GM21528 (cell line): Measurements from ENCODE around the gene MAP3K10.
"Not testable (repeated sequence)": the region's sequence is repeated elsewhere in the genome, so short reads cannot be mapped to it uniquely, and the experiment has no call there.

Experiments used
- ATAC-seq: cut with Tn5 transposase; IDR thresholded peaks from one replicate; pipeline ENCODE4 v1.9.1; 2021; ENCODE audit warnings: mild to moderate bottlenecking, moderate library complexity; ENCODE audit not compliant: unreplicated experiment, low FRiP score

Gene MAP3K10

DNA sequence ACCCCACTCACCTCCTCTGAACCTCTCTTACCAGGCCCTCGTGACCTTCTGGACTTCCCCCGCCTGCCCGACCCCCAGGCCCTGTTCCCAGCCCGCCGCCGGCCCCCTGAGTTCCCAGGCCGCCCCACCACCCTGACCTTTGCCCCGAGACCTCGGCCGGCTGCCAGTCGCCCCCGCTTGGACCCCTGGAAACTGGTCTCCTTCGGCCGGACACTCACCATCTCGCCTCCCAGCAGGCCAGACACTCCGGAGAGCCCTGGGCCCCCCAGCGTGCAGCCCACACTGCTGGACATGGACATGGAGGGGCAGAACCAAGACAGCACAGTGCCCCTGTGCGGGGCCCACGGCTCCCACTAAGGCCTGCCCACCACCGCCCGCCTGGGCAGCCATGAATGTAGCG, 23.7 kb downstream of the MAP3K10 start:
- no peak for ATAC-seq

GRCh38 chr19:40216013-40216776, 25.0 kb downstream of the MAP3K10 start:
- ATAC-seq: no peak

DNA sequence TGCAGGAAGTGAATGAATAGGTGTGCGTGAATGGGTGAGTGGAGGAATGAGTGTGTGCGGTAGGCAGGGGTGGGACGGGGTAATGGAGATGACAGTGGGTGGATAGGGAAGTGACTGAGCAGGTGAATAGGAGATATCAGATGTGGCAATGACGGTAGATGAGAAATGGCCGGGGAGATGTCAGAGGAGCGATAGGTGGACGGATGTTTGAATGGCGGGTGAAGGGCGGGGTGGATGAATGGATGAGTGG, 25.5 kb downstream of the MAP3K10 start:
- ATAC-seq: no peak

GRCh38 chr19:40217027-40217810, 26.0 kb downstream of the MAP3K10 start:
- no peak for ATAC-seq

DNA sequence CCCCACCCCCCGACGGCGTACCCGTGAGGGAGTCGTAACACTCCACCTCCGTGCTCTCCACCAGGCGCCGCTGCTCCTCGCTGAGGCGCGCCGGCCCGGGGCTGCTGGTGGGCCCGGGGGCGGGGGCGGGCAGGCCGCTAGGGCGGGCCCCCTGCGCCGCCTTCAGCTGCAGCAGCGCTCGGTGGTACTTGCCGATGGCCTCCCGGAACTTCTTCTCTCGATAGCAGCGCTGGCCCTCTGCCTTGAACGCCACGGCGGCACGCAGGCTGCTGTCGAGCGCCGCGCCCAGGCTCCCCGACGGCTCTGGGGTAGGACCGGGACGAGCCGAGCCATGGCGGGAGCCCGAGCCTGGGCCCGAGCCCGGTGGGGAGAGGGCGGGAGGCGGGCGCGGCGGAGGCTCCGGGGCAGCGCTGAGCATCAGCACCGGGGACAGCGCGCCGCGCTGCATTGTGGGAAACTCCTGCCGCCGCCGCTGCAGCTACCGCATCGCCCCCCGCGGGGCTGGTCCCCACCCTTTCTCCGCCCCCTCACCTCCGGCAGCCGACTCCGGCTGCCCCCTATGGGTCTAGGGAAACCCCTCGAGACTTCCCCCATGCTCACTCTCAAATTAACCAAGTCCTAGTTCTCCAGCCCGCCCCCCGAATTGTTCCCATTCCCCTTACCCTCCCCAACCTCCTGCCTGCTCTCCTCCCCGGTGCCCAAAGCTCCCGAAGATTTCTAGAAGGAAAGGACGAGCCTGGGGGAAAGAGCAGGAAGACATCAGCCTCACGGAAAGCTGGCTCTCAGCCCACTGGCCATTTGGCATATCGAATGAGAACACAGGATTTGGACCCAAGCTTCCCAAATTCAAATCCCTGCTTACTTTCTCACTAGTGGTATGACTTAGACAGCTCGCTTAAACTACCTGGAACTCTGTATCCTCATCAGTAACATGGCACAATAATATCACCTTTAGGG, 27.0 kb downstream of the MAP3K10 start, which contains the start of gene TTC9B:
Gene TTC9B, minus strand, starts transcription at position 451 of the 957 bp plus-strand sequence. Its CDS starts 3 bp downstream, at position 448.
- ATAC-seq: no peak

- ATAC-seq: not testable (repeated sequence)
Measured at GRCh38 chr19:40219029-40219428, 27.8 kb downstream of the MAP3K10 start.

DNA sequence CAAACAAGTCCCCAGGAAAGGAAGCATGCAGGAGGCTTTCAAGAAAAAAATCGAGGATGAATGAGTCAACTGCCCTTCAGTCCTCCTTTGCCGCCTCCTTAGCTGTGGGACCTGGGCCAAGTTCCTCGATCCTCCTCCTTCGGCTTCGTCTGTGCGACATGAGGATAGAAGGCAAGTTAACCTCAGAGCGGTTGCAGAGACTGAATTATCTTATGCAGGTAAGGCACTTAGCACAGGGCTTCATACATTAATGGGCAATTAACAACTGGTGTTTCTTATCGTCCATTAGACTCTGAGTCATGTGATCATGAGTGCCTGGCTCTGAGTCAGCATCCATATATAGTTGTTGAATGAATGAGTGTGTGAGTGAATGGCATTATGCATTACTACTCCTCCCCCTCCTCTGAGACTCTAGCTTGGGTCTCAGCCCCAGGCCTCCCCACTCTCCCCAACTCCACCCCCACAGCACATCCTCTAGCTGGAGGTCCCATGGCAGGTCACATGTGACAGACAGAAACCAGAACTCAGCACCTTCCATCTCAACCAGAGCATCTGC, 28.6 kb downstream of the MAP3K10 start:
- no peak for ATAC-seq

DNA sequence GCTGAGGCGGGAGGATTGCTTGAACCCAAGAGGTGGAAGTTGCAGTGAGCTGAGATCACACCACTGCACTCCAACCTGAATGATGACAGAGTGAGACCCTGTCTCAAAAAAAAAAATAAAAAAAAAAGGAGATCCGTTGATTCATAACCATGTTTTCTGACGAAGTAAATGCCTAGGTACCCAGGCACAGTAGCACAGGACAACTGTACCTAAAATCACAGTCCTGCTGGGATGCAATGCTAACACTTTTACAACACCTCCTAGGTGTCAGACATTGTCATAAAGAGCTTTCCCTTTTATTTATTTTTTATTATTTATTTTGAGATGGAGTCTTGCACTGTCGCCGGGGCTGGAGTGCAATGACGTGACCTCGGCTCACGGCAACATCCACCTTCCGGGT, 29.4 kb downstream of the MAP3K10 start:
- no peak for ATAC-seq

GRCh38 chr19:40221858-40222619, 30.8 kb downstream of the MAP3K10 start:
- ATAC-seq: no peak

DNA sequence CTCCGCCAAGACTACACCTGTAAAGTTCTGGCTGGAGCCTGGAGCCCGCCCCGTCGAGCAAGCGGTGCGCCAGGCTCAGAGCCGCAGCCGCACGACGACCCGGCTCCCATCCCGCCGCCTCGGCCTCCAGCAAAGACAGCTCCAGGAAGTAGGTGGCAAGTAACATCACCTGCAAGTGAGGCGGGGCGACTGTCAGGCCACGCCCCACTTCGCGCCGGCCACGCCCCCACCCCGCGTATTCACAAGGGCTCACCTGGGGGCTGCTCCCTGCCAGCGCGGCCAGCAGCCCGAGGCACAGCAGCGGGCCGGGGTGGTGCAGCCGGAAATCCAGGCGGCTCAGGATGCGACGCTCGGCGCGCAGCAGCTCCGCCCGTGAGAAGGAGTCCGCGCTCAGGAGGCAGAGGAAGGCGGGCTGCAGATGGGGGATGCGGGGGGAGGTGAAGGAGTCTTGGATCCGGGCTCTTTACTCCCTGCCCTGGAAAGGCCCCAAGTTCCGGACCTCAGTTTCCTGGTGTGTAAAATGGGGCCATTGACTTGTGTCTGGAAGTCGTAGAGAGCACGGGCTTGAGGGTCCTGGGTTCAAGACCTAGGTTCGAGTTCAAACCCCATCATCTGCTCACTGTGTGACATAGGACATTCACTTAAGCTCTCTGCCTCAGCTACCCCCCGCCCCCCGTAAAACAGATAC, 32.1 kb downstream of the MAP3K10 start:
- no peak for ATAC-seq

GRCh38 chr19:40224342-40225150, 33.3 kb downstream of the MAP3K10 start:
- no peak for ATAC-seq

GRCh38 chr19:40225440-40226305, 34.4 kb downstream of the MAP3K10 start:
- no peak for ATAC-seq

DNA sequence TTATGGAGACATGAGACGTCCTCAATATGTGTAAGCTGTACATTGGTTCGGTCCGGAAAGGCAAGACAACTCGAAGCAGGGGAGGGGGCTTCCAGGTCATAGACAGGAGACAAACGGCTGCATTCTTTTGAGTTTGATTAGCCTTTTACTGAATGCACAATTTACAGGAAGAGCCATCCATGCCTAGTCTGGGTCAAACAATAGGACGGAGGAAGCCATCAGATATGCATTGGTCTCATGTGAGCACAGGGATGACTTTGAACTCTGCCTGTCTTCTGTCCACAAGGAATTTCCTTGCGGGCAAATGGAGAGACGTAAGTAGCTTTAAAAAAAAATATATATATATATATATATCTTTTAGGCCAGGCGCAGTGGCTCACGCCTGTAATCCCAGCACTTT, 37.1 kb downstream of the MAP3K10 start:
- ATAC-seq: no peak

- no peak for ATAC-seq
Measured at GRCh38 chr19:40228863-40229262, 37.6 kb downstream of the MAP3K10 start.

- ATAC-seq: no peak
Measured at GRCh38 chr19:40229484-40229883, 38.3 kb downstream of the MAP3K10 start.

DNA sequence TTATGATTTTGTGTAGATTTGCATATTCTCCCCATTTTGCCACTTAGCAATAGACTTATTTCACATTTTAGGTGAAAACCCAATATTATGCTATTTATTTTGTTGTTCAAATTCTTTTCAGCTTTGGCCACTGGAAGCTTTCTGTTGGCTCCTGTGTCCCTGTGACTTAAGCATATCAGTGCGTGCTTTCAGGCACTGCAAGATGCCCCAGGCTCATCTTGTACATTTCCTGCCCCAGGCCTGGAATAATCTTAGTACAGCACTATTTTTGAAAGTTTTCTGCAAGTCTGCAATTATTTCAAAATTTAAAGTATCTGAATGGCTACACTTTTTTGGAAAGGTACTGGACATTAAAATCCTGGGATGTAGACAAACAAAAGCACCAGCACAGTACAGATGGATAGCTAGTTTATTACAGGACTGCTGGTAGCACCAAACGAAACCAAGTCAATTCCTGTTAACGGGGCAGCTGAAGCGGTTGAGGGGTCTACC, 38.7 kb downstream of the MAP3K10 start:
- no peak for ATAC-seq

DNA sequence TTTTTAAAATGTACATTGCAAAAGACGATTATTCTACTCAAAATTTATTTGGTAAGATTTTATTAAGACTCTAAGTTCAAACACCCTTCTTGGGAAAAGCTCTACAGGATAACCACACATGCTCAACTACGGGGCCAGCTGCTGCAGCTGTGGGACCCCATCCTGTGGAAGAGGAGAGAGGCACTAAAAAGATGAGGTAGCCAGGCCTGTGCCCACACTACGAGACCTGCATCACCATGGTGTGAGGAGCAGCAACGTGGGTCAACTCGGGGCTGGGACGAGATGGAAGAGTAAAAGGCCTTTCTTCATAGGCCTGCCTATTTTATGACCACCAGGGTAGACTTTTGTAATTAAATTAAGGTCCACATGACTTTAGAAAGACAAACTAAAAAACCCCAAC, 39.8 kb downstream of the MAP3K10 start:
- ATAC-seq: no peak
